ENCODE data around the gene KCNH2.

DNA sequence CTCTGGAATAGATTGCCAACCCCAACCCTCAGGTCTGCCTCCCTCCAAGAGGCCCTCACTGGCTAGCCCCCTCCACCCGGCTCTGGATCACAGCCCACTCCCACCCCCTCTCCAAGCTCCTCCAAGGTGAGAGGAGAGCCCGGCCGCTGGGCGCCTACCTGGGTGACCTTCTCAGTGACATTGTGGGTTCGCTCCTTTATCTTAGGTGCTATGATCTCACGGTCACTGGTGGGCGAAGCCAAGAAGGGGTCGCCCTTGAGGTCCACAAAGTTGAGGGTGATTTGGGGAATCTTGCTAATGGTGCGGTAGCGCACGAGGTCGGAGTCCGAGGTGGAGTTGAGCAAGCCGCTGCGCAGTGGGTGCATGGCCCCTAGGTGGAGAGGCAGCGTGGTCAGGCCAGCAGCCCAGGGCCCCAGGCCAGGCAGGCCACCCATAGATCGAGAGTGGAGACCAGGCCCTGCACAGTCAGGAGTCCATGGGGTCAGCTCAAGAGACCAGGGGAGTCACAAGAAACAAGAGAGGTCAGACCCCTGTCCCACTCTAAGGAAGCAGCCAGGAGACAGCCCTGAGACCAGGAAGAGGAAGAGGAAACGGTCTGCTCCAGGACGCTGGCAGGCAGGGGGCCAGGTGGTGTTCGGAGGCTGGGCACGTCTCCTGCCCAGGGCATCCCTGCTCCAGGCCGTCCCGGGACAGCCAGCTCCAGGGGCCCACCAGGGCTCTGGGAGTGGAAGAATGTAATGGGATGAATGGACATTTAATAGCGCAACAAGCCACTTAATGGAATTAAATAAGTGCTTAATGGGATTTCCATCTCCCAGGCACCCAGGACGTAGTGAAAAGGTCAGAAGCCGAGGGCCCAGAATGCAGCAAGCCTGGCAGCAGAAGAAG, 20.7 kb downstream of the KCNH2 start:
- no peak for TF ChIP-seq CTCF (IDR thresholded peaks at IDR 0.05; ENCODE audit: insufficient read depth, low read length, poor library complexity, severe bottlenecking)
- no peak for TF ChIP-seq EZH2phosphoT487 (conservative IDR thresholded peaks at IDR 0.05; ENCODE audit: low read length)

All from SU-DHL-6 (cell line).